Nephron progenitor cell (in vitro differentiated cells): ENCODE data around the gene CRACR2A.

Experiments
- DNase-seq: peaks from one replicate; pipeline ENCODE4 v3.0.0; 2021
- H3K27ac Mint-ChIP-seq: 2 replicates; pipeline ENCODE4 v1.8.0; 2021; ENCODE audit warnings: mild to moderate bottlenecking, moderate library complexity, mixed read lengths
- H3K27me3 Mint-ChIP-seq: 2 replicates; pipeline ENCODE4 v1.8.0; 2021; ENCODE audit warnings: mild to moderate bottlenecking, low read depth, mixed read lengths; ENCODE audit not compliant: poor library complexity
- H3K36me3 Mint-ChIP-seq: 2 replicates; pipeline ENCODE4 v1.8.0; 2021; ENCODE audit warnings: low read depth, mixed read lengths
- H3K4me1 Mint-ChIP-seq: 2 replicates; pipeline ENCODE4 v1.8.0; 2021; ENCODE audit warnings: mixed read lengths
- H3K4me3 Mint-ChIP-seq: 2 replicates; pipeline ENCODE4 v1.8.0; 2021; ENCODE audit warnings: mild to moderate bottlenecking, moderate library complexity, mixed read lengths
- H3K9me3 Mint-ChIP-seq: 2 replicates; pipeline ENCODE4 v1.8.0; 2021; ENCODE audit warnings: mild to moderate bottlenecking, moderate library complexity, mixed read lengths
- TF ChIP-seq, protein P1 (sequence below): fragments of 200-600 bp; sonication (generic); IDR thresholded peaks from 2 replicates; pipeline ENCODE4 v1.5.0; 2021; ENCODE audit warnings: antibody characterized with exemption

CRACR2A gene

DNA sequence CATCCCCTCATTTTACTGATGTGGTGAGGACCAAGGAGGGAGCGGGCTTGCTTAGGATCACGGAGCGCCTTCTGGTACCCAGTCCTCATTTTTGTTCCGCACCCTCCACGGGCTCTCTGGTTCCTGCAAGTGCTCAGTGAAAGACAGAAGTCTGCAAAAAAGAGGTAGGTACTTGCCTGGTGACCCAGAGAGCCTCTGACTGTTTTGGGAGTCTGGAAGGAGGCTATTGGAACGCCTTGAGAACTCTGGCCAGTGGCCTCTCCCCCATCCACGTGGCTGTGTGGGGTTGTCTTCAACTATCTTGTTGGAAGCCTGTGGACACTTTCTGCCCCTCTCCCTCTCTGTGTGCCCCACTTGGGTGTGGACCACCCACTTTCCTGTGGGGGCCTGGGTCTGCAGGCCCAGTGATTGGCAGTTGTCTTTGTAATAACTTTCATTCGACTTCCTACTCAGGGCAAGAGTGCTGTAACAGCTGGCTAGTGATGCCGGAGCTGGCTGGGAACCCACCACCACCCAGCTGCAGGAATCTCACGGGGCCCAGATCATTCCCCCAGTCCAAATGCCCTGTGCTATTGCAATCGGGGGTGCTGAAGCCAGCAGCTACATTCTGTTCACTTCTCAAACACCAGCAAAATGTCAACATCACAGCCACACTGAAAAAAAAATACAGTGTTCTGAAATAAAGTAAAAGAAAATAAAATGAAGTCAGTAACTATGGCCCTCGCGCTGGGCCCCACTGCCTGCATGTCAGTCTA lies 139.1 kb downstream of the CRACR2A start:
- no peak for DNase-seq
- Mint-ChIP-seq H3K36me3 (peaks cover 11% of the 10 kb centered on the region), H3K27me3 (peaks cover 14% of the 10 kb centered on the region), H3K4me3 (no peak overlapping the region), H3K27ac (no peak overlapping the region), H3K4me1 (peaks cover 42% of the 10 kb centered on the region), H3K9me3 (peaks cover 17% of the 10 kb centered on the region)
- TF ChIP-seq, protein P1, sequence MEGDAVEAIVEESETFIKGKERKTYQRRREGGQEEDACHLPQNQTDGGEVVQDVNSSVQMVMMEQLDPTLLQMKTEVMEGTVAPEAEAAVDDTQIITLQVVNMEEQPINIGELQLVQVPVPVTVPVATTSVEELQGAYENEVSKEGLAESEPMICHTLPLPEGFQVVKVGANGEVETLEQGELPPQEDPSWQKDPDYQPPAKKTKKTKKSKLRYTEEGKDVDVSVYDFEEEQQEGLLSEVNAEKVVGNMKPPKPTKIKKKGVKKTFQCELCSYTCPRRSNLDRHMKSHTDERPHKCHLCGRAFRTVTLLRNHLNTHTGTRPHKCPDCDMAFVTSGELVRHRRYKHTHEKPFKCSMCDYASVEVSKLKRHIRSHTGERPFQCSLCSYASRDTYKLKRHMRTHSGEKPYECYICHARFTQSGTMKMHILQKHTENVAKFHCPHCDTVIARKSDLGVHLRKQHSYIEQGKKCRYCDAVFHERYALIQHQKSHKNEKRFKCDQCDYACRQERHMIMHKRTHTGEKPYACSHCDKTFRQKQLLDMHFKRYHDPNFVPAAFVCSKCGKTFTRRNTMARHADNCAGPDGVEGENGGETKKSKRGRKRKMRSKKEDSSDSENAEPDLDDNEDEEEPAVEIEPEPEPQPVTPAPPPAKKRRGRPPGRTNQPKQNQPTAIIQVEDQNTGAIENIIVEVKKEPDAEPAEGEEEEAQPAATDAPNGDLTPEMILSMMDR = no peak

DNA sequence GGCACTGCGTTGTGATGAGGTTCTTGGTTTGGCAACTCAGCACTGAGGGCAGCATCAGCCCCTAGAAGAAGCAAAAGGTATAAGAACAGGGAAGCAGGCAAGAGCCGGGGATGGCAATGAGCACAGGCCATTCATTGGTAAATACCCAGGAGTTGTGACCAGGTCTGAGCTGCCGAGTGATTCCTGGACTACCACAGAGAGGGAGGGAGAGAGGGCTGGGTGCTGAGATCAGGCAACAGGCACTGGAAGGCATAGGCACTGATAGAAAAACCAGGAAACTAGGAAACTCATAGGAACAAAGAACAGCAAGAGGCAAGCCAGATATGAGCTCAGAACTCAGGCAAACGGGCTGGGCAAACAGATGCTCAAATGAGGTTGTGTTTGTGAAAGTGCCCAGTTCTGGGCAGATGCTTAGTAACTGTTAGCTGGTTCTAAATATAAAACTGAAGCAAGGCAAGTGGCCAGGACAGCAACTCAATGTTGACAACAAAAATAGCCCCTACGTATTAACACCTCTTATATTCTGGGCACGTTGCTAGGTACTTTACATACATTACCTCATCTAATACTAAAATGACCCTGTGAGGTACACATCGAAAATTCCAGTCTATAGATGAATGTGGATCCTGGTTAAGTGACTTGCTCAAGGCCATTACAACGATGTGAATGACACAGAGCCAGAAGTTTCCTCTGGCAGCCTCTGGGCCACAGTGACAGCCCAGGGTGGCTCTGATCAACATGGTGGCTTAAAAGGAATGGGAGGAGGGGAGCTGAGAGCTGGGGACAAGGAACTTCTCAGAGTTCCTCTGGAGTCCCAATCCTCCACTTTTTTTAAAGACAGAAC lies 140.8 kb downstream of the CRACR2A start:
- peaks cover 44% of the 10 kb centered on the region for H3K4me1 Mint-ChIP-seq
- H3K9me3 Mint-ChIP-seq = peaks cover 17% of the 10 kb centered on the region
- no peak overlapping the region for H3K4me3 Mint-ChIP-seq
- peak overlapping the region; percentile 26 for H3K27ac Mint-ChIP-seq
- TF ChIP-seq, protein P1 = no peak
- H3K27me3 Mint-ChIP-seq = peaks cover 14% of the 10 kb centered on the region
- H3K36me3 Mint-ChIP-seq = peaks cover 11% of the 10 kb centered on the region
- DNase-seq = no peak

DNA sequence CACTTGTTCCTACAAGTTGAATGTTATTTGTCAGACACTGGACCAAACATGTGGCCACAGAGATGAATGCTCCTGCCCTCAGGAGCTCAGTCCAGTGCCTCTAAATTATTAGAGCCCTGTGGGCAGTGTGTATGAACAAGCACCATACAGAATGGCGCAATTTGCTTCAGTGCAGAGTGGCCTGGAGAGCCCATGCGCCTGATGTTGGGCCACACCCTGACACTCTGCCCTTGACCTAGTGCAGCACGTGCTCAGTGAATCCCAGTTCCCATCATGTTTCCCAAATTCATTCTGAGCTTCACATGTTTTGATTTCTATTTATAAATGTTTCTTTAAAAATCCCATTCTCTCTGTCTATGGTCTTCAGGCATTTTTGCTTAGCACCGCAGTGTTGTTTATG lies 145.1 kb downstream of the CRACR2A start:
- Mint-ChIP-seq H3K4me3 (no peak overlapping the region), H3K27ac (no peak overlapping the region), H3K27me3 (peaks cover 33% of the 10 kb centered on the region), H3K4me1 (peaks cover 48% of the 10 kb centered on the region), H3K9me3 (peaks cover 17% of the 10 kb centered on the region), H3K36me3 (peaks cover 11% of the 10 kb centered on the region)
- TF ChIP-seq, protein P1 = no peak
- DNase-seq = no peak

DNA sequence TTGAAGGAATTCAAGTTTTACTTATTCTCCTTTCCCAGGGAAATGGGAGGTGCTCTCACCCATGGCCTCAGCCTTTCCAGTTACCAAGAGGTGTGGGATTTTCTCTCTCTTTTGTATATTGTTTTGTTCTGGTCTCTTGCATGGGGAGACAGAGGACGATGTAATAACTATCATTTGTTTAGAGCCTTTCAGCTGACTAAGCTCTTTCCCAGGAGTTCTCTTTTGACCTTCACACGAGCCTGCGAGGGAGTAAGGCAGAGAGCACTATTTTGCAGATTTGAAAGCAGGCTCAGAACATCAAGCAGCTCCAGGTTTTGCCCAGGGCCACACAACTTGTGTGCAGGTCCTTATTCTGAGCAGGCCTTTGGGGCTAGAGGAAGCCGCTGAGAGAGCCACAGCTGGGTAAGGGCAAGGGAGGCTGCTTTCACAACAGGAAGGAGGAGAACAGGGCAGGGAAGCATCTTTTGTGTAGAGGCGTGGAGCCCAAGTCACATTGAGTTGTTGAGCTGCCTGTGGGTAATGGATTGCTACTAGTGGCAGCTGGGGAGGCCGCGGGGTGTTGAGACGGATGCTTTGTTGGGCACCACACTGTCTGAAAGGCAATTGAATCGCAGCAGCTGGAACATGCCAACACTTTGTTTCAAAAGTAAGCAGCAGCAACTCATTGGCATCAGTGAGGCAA lies 145.7 kb downstream of the CRACR2A start:
- Mint-ChIP-seq H3K27me3 (peaks cover 33% of the 10 kb centered on the region), H3K36me3 (peaks cover 11% of the 10 kb centered on the region), H3K4me3 (no peak overlapping the region), H3K27ac (peak overlapping the region; percentile 54), H3K9me3 (peaks cover 17% of the 10 kb centered on the region), H3K4me1 (peaks cover 54% of the 10 kb centered on the region)
- DNase-seq = no peak
- TF ChIP-seq, protein P1 = no peak

DNA sequence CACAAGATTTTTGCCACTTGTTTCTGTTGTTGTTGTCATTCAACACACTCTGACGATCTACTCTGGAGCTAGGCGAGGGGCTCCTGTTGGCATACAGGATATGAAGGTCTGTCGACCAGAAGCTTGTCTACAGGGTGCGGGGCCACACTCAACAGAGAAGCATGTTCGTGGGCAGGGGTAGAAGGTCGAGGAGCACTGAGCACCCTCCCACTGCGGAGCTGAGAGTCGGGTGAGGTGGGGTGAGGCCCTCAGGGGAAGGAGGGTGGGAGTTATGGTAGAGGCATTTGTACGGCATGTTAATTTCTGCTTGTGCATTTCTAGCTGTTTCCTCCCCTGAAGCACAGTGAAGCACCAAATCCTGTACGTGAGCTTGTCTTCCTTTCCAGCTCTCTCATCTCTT lies 146.8 kb downstream of the CRACR2A start:
- TF ChIP-seq, protein P1 = no peak
- Mint-ChIP-seq H3K27me3 (peaks cover 27% of the 10 kb centered on the region), H3K9me3 (peaks cover 17% of the 10 kb centered on the region), H3K36me3 (peaks cover 11% of the 10 kb centered on the region), H3K4me3 (no peak overlapping the region), H3K27ac (no peak overlapping the region), H3K4me1 (peaks cover 54% of the 10 kb centered on the region)
- no peak for DNase-seq
